ENCODE data around the gene ATP11A.
"Not testable (repeated sequence)": the region's sequence is repeated elsewhere in the genome, so short reads cannot be mapped to it uniquely, and the experiment has no call there.

The ATP11A gene

GRCh38 chr13:112779856-112780604 is 90.2 kb downstream of the ATP11A start:
- peak; percentile 42 for DNase-seq

DNA sequence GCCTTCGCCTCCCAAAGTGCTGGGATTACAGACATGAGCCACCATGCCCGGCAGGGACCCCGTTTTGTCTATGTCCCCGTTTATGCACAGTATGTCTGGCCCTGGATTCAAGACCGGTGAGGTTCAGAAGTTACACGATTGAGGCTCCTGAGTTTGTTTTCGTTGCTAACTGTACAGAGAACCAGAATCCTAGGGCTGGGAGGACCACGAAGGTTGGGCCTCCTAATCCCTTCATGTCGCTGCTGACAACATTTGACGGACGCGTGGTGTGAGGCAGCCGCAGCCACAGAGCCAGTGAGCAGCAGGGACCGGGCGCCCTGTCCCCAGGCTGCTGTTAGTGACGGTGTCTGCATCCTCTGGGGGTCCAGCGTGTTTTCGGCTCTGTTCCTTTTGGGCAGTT is 91.4 kb downstream of the ATP11A start:
- DNase-seq = no peak

DNA sequence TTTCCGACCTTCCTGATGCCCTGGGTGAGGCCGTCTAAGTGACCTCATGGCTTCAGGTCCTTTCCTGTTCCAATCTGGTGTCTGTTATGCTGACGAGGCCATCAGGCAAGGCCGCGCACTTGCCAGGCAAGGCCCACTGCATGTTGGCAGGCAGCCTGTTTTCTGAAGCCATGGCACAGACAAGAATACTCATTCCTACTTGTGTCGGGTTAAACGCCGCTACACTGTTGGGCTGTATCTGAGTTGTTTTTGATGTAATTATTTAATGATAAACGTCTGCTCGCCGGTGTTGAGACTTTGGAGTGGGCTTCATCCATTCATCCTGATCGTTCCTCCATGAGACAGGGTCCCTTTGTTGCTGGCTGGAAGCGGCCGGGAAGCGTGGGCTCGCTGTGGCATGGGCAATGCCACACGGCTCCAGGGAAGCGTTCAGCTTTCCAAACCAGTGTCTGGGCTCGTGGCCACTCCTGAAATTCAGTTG is 92.1 kb downstream of the ATP11A start:
- no peak for DNase-seq

GRCh38 chr13:112782429-112783010 is 92.7 kb downstream of the ATP11A start:
- DNase-seq = no peak

- peak; percentile 78 for DNase-seq
Measured at GRCh38 chr13:112783135-112783977, 93.5 kb downstream of the ATP11A start.

DNA sequence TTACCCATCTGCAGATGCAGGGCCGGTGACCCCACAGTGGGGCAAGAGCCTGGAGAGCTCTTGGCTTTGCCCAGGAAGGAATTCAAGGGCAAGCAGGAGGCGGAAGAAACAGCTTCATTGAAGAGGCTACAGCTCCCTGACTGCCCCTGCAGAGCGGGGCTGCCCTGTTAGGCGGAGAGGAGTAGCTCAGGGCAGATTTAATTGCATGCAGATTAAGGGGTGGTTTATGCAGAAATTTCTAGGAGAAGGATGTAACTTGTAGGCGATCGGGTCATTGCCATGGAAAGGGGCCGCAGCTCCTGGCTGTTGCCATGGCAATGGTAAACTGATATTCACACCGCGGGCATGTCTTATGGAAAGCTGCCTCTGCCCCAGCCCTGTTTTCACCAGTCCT is 94.1 kb downstream of the ATP11A start:
- DNase-seq = no peak

GRCh38 chr13:112784811-112785482 is 95.1 kb downstream of the ATP11A start:
- no peak for DNase-seq

DNA sequence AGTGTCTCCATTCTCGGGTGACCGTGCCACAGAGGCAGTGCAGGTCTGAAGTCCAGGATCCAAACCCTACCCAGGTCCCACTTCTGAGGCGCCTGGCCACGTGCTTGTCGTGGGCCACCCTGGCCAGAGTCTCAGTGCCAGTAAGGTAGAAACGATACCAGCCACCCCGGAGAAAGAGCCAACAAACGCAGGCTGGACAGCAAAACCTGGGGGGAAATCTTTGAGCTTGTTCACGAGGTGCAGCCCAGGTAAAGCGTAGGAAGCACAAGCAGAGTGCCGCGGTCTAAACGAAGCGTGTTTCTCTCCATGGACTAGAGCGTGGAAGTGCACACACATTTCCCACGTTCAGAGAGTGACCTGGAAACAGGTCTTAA is 95.6 kb downstream of the ATP11A start:
- no peak for DNase-seq

GRCh38 chr13:112786810-112787209 is 97.0 kb downstream of the ATP11A start:
- DNase-seq = not testable (repeated sequence)

- no peak for DNase-seq
Measured at GRCh38 chr13:112790735-112791641, 101.2 kb downstream of the ATP11A start.

GRCh38 chr13:112791663-112792440 is 102.0 kb downstream of the ATP11A start:
- no peak for DNase-seq

- no peak for DNase-seq
Measured at GRCh38 chr13:112792511-112792910, 102.7 kb downstream of the ATP11A start.

GRCh38 chr13:112793545-112794445 is 104.0 kb downstream of the ATP11A start:
- no peak for DNase-seq

- no peak for DNase-seq
Measured at GRCh38 chr13:112795277-112795676, 105.4 kb downstream of the ATP11A start.

DNA sequence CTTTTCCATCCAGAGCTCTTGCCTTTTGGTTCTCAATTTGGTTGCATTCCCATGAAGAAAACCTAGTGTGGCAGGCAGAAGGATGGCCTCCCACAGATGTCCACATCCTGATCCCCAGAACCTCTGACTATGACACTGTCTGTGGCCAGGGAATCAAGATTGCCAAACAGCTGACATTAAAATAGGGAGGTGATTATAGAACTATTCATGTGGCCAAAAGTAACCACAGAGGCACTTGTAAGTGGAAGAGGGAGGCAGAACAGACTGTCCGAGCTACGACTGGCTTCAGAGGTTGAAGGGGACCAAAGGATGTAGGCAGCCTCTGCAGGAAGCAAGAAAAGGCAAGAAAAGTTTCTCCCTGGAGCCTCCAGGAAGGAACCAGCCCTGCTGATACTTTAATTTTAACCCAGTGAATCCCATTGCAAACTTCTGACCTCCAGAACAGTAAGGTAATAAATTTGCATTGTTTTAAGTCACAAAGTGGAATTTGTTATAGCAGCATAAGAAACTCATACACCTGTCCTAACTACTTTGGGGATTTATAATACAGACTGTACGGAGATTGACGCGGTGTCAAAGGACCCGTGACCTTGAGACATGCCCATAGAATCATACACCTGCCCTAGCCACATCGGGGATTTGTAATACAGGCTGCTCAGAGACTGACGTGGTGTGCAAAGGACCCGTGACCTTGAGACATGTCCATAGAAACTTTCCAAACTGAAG is 106.5 kb downstream of the ATP11A start:
- DNase-seq = no peak

DNA sequence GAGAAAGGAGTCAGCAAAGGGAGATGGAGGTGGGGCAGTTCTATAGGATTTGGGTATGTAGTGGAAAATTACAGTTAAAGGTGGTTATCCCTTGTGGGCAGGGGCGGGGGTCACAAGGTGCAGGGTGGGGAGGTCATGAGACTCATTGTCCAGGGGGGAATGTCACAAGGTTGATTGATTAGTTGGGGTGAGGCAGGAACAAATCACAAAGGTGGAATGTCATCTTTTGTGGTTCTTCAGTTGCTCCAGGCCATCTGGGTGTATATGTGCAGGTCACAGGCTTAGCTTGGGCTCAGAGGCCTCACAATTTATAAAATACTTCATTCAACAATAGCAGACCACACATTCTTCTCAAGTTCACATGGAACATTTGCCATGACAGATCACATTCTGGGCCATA is 109.6 kb downstream of the ATP11A start:
- no peak for DNase-seq

GRCh38 chr13:112800057-112800456 is 110.2 kb downstream of the ATP11A start:
- no peak for DNase-seq

DNA sequence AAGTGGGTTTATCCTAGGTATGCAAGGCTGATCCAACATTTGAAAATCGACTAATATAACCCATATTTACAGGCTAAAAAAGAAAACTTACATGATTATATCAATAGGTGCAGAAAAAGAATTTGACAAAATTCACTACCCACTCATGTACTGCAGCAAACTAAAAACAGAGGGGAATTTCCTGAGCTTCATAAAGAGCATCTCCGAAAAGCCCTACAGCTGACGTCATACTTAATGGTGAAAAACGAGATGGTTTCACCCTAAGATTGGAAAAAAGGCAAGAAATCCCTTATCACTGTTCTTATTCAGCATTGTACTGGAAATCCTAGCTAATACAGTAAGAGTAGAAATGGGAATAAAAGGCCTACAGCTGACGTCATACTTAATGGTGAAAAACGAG is 111.0 kb downstream of the ATP11A start:
- not testable (repeated sequence) for DNase-seq

GRCh38 chr13:112802802-112803195 is 113.0 kb downstream of the ATP11A start:
- DNase-seq = no peak
